HG03064 (cell line): ENCODE measurements around the gene PSMB3.

Experiments
- ATAC-seq: cut with Tn5 transposase; IDR thresholded peaks from one replicate; pipeline ENCODE4 v1.9.1; 2021; ENCODE audit warnings: low read depth; ENCODE audit not compliant: unreplicated experiment

PSMB3 gene

GRCh38 chr17:38752308-38753070 is at the start of gene PSMB3:
PSMB3 (plus strand) TSS chr17:38752741; CDS start chr17:38752827, 86 bp downstream.
- peak; percentile 65 for ATAC-seq

DNA sequence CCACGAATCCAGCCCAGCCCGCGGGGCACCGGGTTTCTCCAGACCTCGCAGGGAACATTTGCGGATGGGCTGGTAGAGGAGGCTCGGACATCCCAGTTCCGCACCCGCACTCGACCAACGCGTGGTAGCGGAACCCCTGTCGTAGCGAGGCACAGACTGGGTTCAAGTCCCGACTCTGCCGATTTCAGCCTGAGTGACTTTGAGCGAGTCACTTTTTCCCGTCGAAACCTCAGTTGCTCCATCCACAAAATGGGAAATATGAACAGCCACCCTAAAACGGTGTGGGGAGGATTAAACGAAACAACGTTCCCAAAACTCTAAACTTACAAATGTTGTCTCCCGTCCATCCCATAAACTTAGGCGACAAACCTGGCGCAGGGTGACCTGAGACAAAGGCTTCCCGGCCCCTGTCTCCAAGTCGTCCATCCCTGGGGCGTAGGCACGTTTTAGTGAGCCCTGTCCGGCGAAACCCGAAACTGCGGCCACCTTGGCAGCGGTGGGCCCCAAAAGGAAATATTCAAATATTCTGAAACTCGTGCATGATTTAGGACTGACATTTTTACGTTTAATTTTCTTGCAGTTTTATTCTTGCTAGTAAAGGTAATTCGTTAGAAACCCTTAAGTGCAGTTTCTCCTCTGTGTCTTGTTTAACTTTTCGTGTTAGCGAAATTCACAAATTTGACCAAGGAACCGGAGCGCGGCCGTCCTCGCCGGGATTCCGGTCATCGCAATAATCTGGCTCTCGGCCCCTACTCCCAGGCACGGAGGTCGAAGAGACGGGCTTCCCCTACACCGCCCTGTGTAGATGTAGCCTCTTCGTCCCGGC is 49.4 kb upstream of the PSMB3 start:
- no peak for ATAC-seq

GRCh38 chr17:38703742-38704605 is 48.6 kb upstream of the PSMB3 start:
- no peak for ATAC-seq

DNA sequence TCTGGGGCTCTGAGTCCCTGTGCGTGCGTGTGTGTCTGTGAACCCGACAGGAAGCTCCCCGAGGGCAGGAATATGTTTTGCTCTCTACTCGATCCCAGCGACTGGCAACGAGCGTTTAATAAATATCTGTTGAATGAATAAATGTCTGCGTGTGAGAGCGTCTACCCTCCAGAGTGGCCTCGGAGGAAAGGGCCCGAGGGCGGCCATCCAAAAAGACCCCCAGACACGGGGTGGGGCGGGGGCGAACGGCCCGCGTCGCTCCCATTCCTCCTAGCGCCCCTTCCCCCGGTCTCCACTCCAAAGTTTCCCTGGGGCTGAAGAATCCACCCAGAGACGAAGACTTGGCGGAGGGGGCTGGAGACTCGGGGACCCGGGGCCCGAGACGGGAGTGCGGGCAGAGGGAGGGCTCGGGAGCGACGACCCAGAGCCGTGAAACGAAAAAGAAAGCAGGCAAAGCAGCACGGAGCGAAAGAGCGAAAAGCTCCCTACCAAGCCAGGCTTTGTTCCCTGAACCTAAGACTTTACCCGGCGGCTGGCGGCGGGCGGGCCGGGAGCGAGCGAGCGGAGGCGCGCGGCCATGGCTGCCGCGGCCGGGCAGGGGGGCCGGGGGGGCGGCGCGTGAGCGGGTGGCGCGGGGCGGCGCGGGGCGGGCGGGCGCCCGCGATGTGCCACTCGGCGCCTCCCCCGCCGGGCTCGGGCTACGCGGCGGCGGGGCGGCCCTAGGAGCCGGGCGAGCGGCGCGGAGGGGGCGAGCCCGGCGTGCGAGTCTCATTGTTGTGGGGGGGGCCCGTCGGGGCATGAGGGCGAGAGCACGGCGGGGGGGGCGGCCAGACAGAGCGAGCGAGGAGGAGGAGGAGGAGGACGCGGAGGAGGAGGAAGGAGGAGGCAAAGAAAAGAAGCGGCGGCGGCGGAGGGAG is 47.7 kb upstream of the PSMB3 start, which contains the start of gene MLLT6:
Gene MLLT6, plus strand, starts transcription at position 668 of the 917 bp plus-strand sequence. CDS start 360 bp downstream, outside the sequence.
- ATAC-seq, result no peak

DNA sequence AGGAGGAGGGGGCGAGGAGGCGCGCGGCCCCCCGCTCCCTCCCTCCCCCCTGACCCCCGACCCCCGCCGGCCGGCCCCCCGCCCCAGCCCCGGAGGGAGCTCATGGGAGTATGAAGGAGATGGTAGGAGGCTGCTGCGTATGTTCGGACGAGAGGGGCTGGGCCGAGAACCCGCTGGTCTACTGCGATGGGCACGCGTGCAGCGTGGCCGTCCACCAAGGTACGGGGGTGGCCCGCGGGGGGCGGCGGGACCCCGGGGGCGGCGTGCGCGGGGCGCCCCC is 47.1 kb upstream of the PSMB3 start:
- ATAC-seq, result no peak

GRCh38 chr17:38705803-38706504 is 46.6 kb upstream of the PSMB3 start:
- ATAC-seq, result no peak

GRCh38 chr17:38706505-38707216 is 45.9 kb upstream of the PSMB3 start:
- no peak for ATAC-seq

- no peak for ATAC-seq
These were observed 44.7 kb upstream of the PSMB3 start for GRCh38 chr17:38707678-38708351.

DNA sequence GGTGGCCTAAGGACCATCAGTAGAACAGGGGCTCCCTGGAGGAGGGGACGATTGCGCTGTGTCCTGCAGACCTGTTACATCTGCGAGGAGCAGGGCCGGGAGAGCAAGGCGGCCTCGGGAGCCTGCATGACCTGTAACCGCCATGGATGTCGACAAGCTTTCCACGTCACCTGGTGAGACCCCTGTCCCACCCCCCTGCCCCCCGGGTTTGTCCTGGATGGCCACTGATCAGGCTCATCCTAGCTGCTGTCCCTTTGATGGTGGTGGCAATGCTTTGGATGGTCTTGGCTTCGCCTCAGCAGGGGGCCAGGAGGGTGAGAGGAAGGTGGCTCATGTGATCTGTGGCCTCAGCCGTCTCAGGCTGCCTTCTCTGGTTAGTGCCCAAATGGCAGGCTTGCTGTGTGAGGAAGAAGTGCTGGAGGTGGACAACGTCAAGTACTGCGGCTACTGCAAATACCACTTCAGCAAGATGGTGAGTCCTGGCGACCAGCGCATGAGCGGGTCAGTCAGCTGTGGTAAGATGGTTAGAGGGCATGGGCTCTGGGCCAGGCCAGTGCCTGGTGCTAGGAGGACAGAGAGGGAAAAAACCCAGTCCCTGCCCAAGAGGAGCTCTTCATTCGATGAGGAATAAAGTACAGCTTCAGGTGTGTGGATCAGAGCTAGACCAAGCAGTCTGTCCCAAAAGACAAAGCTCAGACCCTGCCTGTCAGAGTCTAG is 43.3 kb upstream of the PSMB3 start:
- no peak for ATAC-seq

DNA sequence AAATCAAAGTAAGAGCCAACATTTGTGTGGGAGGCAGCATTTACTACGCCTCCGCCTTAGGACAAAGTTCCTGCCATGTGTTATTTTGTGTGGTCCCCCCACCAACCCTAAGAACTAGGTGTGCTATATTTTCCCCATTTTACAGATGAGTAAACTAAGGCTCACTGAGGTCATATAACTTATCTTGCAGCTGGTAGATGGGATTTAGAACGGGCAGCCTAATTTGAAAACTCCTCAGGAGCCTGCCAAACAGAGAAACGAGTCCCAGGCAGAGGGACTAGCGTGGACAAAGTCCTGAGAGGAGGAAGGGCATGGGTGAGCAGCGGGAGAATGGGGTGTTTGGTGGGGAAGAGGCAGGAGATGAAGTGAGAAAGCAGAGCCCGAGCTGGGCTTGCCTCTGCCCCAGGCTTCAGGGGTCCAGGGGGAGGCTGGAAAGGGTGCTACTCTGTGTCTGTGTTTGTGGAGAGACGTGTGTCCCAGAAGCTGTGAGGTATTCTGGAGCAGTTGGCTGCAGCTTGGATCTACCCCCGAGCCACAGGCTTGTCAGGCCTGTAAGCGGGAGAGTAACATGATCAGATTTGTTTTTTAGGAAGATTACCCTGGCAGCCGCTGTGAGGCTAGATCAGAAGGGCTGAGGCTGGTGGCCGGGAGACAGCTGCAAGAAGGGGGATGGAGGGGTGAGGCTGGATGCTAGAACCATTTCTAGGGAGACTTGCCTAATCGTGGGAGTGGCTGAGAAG is 42.5 kb upstream of the PSMB3 start:
- ATAC-seq, result no peak

- no peak for ATAC-seq
These were observed 42.0 kb upstream of the PSMB3 start for GRCh38 chr17:38710604-38710962.

DNA sequence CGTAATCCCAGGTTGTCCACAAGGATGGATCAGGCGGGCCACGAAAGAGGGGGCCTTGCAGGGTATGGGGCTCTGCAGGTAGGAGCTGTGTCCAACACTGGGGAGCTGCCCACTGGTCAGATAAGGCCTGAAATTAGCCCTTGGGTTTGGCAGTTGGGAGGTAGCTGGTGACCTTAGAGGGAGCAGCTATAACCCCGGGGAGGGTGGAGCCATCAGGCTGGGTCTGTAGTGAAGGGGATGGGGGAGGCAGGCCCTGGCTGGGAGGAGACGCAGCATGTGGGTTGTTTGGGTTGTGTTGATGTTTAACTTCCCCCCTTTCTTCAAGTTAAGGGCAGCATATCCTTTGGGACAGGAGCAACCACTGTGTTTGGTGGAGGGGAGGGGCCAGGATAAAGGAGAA is 41.6 kb upstream of the PSMB3 start:
- no peak for ATAC-seq

- ATAC-seq, result no peak
These were observed 40.6 kb upstream of the PSMB3 start for GRCh38 chr17:38711792-38712571.

DNA sequence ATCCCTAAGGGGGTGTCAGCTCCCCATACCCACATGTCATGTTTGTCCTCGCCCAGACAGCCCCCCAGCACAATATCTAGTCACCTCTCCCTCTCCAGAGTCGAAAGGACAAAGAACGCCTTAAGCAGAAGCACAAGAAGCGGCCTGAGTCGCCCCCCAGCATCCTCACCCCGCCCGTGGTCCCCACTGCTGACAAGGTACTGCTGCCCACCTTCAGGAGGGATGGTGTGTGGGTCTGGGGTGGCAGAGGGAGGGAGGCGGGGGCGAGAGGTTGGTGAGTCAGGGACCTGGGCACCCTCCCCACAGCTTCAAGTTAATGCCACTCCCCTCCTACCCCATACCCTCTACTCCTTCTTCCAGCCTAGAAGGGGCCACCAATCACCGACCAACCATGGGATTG is 39.9 kb upstream of the PSMB3 start:
- ATAC-seq, result no peak

DNA sequence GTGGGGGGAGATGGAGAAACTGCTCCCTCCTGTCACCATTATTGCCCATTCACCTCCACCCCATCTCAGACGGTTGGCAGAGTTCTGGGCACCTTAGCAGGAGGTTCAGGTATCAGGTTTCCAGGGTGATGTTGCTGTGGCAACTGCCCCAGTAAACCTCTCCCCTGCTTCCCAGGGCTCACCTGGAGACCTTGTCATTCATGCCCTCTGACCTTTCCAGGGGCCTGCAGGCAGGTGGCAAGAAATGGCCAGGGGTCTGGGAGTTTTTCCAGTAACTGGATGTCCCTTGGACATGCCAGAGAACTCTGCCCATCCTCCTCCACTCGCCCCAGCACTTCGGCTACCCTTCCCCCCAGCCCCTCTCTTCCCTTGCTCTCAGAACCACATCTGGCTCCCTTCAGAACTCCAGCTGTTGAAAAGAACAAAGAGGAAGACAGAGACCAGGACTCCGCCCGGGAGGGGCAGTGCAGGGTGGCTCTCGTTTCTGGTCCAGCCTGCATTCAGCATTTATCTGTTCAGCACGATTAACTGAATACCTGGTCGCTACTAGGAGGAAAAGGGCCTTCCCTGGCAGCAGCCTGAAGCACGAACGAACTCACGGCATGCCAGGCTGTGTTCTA is 39.0 kb upstream of the PSMB3 start:
- no peak for ATAC-seq
